ENCODE measurements around the gene NUDT8. TPM values are rescaled to one million over a fixed set of nuclear protein-coding genes. Genes with fewer than 3 reads are reported as not detected.

NUDT8 gene
- total and polyA plus RNA-seq, 2 of the 8 experiments (the other 6 are each of a cell fraction or from before 2014, with no cell fraction given), result 7.2 to 8.3 TPM

DNA sequence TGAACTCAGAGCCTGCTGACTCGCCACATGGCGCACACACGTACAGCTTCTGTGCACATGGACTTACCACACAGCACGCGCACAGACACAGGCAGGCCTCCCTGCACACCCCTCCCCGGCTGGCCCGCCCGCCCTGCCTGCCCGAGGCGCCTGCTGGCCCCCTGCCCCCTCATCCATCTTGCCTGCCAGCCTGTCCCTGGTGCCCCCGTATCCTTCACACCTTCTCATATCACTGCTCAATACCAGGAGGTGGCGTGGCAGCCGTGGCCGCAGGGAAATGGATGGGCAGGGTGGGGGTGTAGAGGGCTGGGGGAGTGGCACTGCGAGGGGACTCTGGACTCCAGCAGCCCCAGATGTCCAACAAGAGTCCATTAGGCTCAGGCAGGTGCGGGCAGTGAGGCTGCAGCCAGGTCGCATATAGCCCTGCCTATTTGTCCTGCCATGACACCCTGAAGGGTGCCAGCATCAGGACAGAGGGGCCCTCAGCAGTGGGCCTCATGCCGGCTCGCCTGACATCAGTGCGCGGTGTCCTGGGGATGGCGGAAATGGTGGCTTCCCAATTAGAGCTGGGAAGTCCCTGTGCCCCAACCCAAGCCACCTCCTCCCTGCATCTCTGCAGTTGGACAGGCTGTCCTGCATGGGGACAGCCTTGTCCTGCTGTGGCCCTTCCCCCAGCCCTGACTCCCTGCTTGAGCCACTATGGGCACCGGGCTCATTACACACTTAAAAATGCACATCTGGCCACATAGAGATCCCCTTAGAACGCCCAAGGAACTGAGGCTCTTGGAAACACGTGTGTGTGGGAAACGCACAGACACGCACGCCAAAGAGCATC lies 11.8 kb upstream of the NUDT8 start:
- CTCF ChIA-PET (ENCODE audit: partially characterized antibody), result interaction anchor here (1.2 to 6.5 kb wide), 6 partner anchors 16 to 69 kb away, joined by 3 to 38 read pairs (median 4); no protein-coding TSS in a partner anchor
- TF ChIP-seq, protein P1, sequence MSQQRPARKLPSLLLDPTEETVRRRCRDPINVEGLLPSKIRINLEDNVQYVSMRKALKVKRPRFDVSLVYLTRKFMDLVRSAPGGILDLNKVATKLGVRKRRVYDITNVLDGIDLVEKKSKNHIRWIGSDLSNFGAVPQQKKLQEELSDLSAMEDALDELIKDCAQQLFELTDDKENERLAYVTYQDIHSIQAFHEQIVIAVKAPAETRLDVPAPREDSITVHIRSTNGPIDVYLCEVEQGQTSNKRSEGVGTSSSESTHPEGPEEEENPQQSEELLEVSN (IDR thresholded peaks at IDR 0.05), result no peak
- TF ChIP-seq SIX5 (IDR thresholded peaks at IDR 0.05; ENCODE audit: low read depth, low read length) (no peak), EGR1 (IDR thresholded peaks at IDR 0.05; ENCODE audit: borderline replicate concordance, low read depth, low read length) (no peak), SP2 (IDR thresholded peaks at IDR 0.05; ENCODE audit: low read length) (no peak), RNF2 (IDR thresholded peaks at IDR 0.05; ENCODE audit: borderline replicate concordance, low read depth, low read length, missing control alignments, poor library complexity, severe bottlenecking) (no peak), RXRA (IDR thresholded peaks at IDR 0.05; ENCODE audit: insufficient read depth, low read depth, low read length) (no peak), SP1 (IDR thresholded peaks at IDR 0.05; ENCODE audit: low read depth, low read length) (no peak), POLR2A (IDR thresholded peaks at IDR 0.05; ENCODE audit: control extremely low read depth in 1 of 2, low read depth in 2 of 2, low read length in 2 of 2) (no peak)
- 91% methylated on average over 26 of the region's 28 CpGs; no CpG with 5 or more reads in 1 of the 2 experiments for WGBS, 2 experiments (ENCODE audit: extremely low coverage in 1 of 2, insufficient coverage in 1 of 2, insufficient read length in 1 of 2, insufficient replicate concordance in 2 of 2, low coverage in 1 of 2, low lambda C conversion rate in 2 of 2, missing lambda C conversion rate in 1 of 2)

More for the DNA sequence above, 11.8 kb upstream of the NUDT8 start:
- peaks cover 3 to 6% of the 10 kb centered on the region in 2 experiments; a peak in 3 of 4 replicates for H3K9me3 ChIP-seq (ENCODE audit: insufficient read depth in 2 of 2, low read depth in 1 of 2, low read length in 1 of 2)
- peaks cover 0 to 4% (median 1%) of the 10 kb centered on the region in 4 experiments; a peak in 1 of 7 replicates for H3K4me1 ChIP-seq (replicated peaks in 1 of 4; ENCODE audit: control insufficient read depth in 3 of 4, insufficient read depth in 4 of 4, low read length in 3 of 4)
- H4K5ac ChIP-seq (ENCODE audit: insufficient read length, low read depth, low read length), result no peak overlapping the region
- no peak overlapping the region for H2AFZ ChIP-seq (ENCODE audit: low read length)
- FAIRE-seq (no peak), DNase-seq (ENCODE audit: low read depth in 1 of 2, low spot score in 2 of 2) (no peak)
- no peak overlapping the region for H3K9ac ChIP-seq (replicated peaks in 1 of 4; ENCODE audit: extremely low read depth in 1 of 4, low read depth in 3 of 4, low read length in 3 of 4)
- H3K56ac ChIP-seq (replicated peaks; ENCODE audit: insufficient read length, low read depth, low read length), result no peak overlapping the region
- no peak overlapping the region for H3K4me3 ChIP-seq (ENCODE audit: extremely low read depth in 1 of 4, insufficient read depth in 2 of 4, low read depth in 3 of 4, low read length in 4 of 4)
- H3K4ac ChIP-seq (replicated peaks; ENCODE audit: insufficient read length, low read depth, low read length), result no peak overlapping the region
- H4K20me1 ChIP-seq (replicated peaks in 1 of 2; ENCODE audit: control insufficient read depth in 1 of 2, insufficient read depth in 2 of 2, low read length in 2 of 2), result no peaks in the 10 kb centered on the region
- H3K23me2 ChIP-seq (ENCODE audit: low read depth, low read length), result no peaks in the 10 kb centered on the region; the same call in none of the 2 replicates
- H3K27me3 ChIP-seq (replicated peaks in 1 of 4; ENCODE audit: control insufficient read depth in 3 of 4, extremely low read depth in 1 of 4, insufficient read depth in 3 of 4, low read length in 3 of 4), result peaks cover 8 to 28% (median 15%) of the 10 kb centered on the region in 4 experiments
- H4K91ac ChIP-seq (replicated peaks; ENCODE audit: insufficient read length, low read length), result no peak overlapping the region
- H3K79me2 ChIP-seq (ENCODE audit: control insufficient read depth in 1 of 2, insufficient read depth in 2 of 2, low read length in 2 of 2), result no peaks in the 10 kb centered on the region
- no peak overlapping the region for H3K27ac ChIP-seq (ENCODE audit: low read depth, low read length)
- H2BK5ac ChIP-seq (ENCODE audit: low read depth, low read length), result no peak overlapping the region
- no peak overlapping the region for H4K8ac ChIP-seq (ENCODE audit: extremely low read depth, insufficient read depth, low read length)
- POLR2A ChIA-PET (ENCODE audit: partially characterized antibody), result no interaction called here
- H3K79me1 ChIP-seq (ENCODE audit: low read depth, low read length), result no peaks in the 10 kb centered on the region
- H3K23ac ChIP-seq (ENCODE audit: insufficient read length), result no peak overlapping the region
- H3K18ac ChIP-seq (ENCODE audit: extremely low read depth, low read length), result no peak overlapping the region
- H3K4me2 ChIP-seq (ENCODE audit: insufficient read depth in 1 of 2, low read depth in 2 of 2, low read length in 2 of 2), result no peak overlapping the region
- H2AK5ac ChIP-seq (ENCODE audit: low read depth, low read length), result 0 out of 2 replicates have a peak overlapping the region, but pooled peaks have one; percentile 1
- H2BK120ac ChIP-seq (replicated peaks; ENCODE audit: low read depth, low read length), result no peak overlapping the region
- H2BK20ac ChIP-seq (ENCODE audit: low read length), result no peak overlapping the region
- H3K36me3 ChIP-seq (ENCODE audit: control insufficient read depth in 2 of 4, insufficient read depth in 4 of 4, low read length in 3 of 4), result no peaks in the 10 kb centered on the region
- H3K14ac ChIP-seq (ENCODE audit: insufficient read length), result no peak overlapping the region
- peak overlapping the region; percentile 65; the same call in 1 of the 2 replicates for H2BK15ac ChIP-seq (ENCODE audit: low read length)
- H2BK12ac ChIP-seq (ENCODE audit: low read depth, low read length), result 0 out of 2 replicates have a peak overlapping the region, but pooled peaks have one; percentile 60
